DND-41 (cell line): Measurements from ENCODE around the gene IQCK.

Experiments used
- ATAC-seq: fragments of 200-7000 bp; cut with Tn5 transposase; 3 replicates; pipeline ENCODE4 v1.9.1; 2021; ENCODE audit warnings: low read depth; ENCODE audit not compliant: insufficient read depth
- DNase-seq: peaks from one replicate; pipeline ENCODE4 v3.0.0-alpha.2; 2020
- H2AFZ ChIP-seq: 2 replicates; pipeline ENCODE4 v1.6.0; 2012; ENCODE audit warnings: low read depth, low read length
- H3K27ac ChIP-seq: 2 replicates; pipeline ENCODE4 v1.5.1; 2012; ENCODE audit warnings: low read length, inconsistent platforms
- H3K27me3 ChIP-seq: fragments of 200-600 bp; sonication (generic); 2 replicates; pipeline ENCODE4 v1.6.0; 2012; ENCODE audit warnings: low read length, mild to moderate bottlenecking, inconsistent platforms; ENCODE audit not compliant: insufficient read depth, poor library complexity
- H3K36me3 ChIP-seq: 2 replicates; pipeline ENCODE4 v1.5.1; 2012; ENCODE audit warnings: low read length, inconsistent platforms; ENCODE audit not compliant: insufficient read depth
- H3K4me1 ChIP-seq: 2 replicates; pipeline ENCODE4 v1.5.1; 2012; ENCODE audit warnings: mild to moderate bottlenecking, low read length; ENCODE audit not compliant: insufficient read depth
- H3K4me2 ChIP-seq: 2 replicates; pipeline ENCODE4 v1.6.0; 2012; ENCODE audit warnings: mild to moderate bottlenecking, moderate library complexity, low read length, inconsistent platforms; ENCODE audit not compliant: insufficient read depth
- H3K4me3 ChIP-seq, 2 experiments: fragments of 200-600 bp in 1 of 2; shearing (Covaris generic) in 1 of 2; 2 replicates each; pipeline ENCODE4 v1.5.1; 2012 to 2016; ENCODE audit warnings: inconsistent platforms in 2 of 2, low read length in 2 of 2, mild to moderate bottlenecking in 2 of 2, low read depth in 1 of 2, moderate library complexity in 1 of 2
- H3K79me2 ChIP-seq: 2 replicates; pipeline ENCODE4 v1.6.0; 2012; ENCODE audit warnings: low read length, inconsistent platforms; ENCODE audit not compliant: insufficient read depth
- H3K9ac ChIP-seq: 2 replicates; pipeline ENCODE4 v1.6.0; 2012; ENCODE audit warnings: low read depth, mild to moderate bottlenecking, inconsistent platforms, low read length, moderate library complexity
- H3K9me3 ChIP-seq: 2 replicates; pipeline ENCODE4 v1.5.1; 2012; ENCODE audit warnings: low read length, moderate library complexity, mild to moderate bottlenecking, inconsistent platforms; ENCODE audit not compliant: insufficient read depth, severe bottlenecking
- H4K20me1 ChIP-seq: 2 replicates; pipeline ENCODE4 v1.6.0; 2012; ENCODE audit warnings: low read length; ENCODE audit not compliant: insufficient read depth
- EZH2 ChIP-seq: IDR thresholded peaks from 3 replicates; pipeline ENCODE4 v1.6.1; 2012; ENCODE audit warnings: borderline replicate concordance, low read depth, mild to moderate bottlenecking, moderate library complexity, low read length, inconsistent platforms; ENCODE audit not compliant: severe bottlenecking
- TF ChIP-seq, protein P1 (sequence below): IDR thresholded peaks from 2 replicates; pipeline ENCODE4 v1.5.1; 2012; ENCODE audit warnings: borderline replicate concordance, low read length, moderate library complexity, mild to moderate bottlenecking; ENCODE audit not compliant: poor library complexity, severe bottlenecking; ENCODE audit errors: extremely low read depth

IQCK gene

DNA sequence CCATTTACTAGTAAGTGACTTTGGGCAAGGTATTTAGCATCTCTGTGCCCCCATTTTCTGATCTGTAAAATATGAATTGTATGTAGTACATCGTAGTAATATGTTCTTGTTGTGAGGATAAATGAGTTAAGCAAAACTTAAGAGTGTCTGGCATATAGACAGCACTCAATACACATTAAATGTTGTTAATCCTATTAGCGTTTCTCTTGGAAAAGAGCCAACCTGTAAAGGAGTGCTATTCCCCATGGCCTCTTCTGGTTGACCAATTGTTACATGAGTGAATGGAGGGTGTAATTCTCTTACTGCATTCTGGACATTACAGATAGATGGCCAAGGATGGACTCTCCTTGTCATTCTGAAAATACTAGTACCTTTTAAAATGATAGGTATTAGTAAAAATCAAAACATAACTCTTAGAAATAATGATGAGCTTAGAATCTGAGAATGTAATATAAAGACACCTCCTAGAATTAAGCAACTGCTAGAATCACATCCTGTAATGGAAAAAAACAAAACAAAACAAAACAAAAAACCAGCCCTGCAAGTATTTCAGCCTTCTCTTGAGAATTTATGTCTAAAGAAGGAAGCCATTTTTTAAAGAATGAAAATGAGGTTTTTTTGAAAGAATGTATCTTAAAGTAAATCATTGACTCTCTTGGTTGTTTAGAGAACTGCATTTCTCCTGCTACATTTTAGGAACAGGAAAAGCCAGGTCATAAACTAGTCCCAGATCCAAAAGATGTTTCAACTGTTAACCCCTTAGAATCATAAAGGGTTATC lies 30.5 kb downstream of the IQCK start:
- H4K20me1 ChIP-seq = no peaks in the 10 kb centered on the region
- no peak overlapping the region for H3K4me3 ChIP-seq
- no peaks in the 10 kb centered on the region for H3K36me3 ChIP-seq
- H3K9me3 ChIP-seq = no peaks in the 10 kb centered on the region
- DNase-seq = no peak
- no peaks in the 10 kb centered on the region for H3K27me3 ChIP-seq
- no peaks in the 10 kb centered on the region for H3K4me1 ChIP-seq
- no peaks in the 10 kb centered on the region for H3K79me2 ChIP-seq
- TF ChIP-seq, protein P1, sequence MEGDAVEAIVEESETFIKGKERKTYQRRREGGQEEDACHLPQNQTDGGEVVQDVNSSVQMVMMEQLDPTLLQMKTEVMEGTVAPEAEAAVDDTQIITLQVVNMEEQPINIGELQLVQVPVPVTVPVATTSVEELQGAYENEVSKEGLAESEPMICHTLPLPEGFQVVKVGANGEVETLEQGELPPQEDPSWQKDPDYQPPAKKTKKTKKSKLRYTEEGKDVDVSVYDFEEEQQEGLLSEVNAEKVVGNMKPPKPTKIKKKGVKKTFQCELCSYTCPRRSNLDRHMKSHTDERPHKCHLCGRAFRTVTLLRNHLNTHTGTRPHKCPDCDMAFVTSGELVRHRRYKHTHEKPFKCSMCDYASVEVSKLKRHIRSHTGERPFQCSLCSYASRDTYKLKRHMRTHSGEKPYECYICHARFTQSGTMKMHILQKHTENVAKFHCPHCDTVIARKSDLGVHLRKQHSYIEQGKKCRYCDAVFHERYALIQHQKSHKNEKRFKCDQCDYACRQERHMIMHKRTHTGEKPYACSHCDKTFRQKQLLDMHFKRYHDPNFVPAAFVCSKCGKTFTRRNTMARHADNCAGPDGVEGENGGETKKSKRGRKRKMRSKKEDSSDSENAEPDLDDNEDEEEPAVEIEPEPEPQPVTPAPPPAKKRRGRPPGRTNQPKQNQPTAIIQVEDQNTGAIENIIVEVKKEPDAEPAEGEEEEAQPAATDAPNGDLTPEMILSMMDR = no peak
- TF ChIP-seq EZH2 = no peak
- H2AFZ ChIP-seq = no peak overlapping the region
- H3K27ac ChIP-seq = no peak overlapping the region
- H3K9ac ChIP-seq = no peak overlapping the region
- no peak overlapping the region for H3K4me2 ChIP-seq
- no peak for ATAC-seq

DNA sequence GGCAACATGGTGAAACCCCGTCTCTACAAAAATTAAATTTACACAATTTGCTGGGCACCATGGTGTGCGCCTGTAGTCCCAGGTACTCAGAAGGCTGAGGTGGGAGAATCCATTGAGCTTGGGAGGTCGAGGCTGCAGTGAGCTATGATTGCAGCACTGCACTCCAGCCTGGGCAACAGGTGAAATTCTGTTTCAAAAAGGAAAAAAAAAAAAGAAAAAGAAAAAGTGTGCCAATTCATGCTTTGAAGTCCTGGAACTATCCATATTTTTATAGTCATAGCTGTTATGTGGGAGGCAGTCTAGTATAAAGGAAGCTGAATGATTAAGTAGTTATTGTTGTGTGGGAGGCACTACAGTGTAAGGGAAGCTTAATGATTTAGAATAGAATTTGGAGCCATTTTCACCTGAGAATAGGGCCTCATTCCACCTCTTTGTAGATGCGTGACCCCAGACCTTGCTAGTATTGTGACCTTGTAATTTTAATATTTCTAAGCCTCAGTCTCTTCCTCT lies 31.6 kb downstream of the IQCK start:
- H2AFZ ChIP-seq = no peak overlapping the region
- H4K20me1 ChIP-seq = no peaks in the 10 kb centered on the region
- no peaks in the 10 kb centered on the region for H3K36me3 ChIP-seq
- no peak overlapping the region for H3K9ac ChIP-seq
- H3K4me2 ChIP-seq = no peak overlapping the region
- no peak overlapping the region for H3K4me3 ChIP-seq
- no peaks in the 10 kb centered on the region for H3K9me3 ChIP-seq
- H3K4me1 ChIP-seq = no peaks in the 10 kb centered on the region
- H3K27ac ChIP-seq = no peak overlapping the region
- no peaks in the 10 kb centered on the region for H3K79me2 ChIP-seq
- no peak for DNase-seq
- no peak for ATAC-seq
- TF ChIP-seq, protein P1 = no peak
- no peak for TF ChIP-seq EZH2
- no peaks in the 10 kb centered on the region for H3K27me3 ChIP-seq

DNA sequence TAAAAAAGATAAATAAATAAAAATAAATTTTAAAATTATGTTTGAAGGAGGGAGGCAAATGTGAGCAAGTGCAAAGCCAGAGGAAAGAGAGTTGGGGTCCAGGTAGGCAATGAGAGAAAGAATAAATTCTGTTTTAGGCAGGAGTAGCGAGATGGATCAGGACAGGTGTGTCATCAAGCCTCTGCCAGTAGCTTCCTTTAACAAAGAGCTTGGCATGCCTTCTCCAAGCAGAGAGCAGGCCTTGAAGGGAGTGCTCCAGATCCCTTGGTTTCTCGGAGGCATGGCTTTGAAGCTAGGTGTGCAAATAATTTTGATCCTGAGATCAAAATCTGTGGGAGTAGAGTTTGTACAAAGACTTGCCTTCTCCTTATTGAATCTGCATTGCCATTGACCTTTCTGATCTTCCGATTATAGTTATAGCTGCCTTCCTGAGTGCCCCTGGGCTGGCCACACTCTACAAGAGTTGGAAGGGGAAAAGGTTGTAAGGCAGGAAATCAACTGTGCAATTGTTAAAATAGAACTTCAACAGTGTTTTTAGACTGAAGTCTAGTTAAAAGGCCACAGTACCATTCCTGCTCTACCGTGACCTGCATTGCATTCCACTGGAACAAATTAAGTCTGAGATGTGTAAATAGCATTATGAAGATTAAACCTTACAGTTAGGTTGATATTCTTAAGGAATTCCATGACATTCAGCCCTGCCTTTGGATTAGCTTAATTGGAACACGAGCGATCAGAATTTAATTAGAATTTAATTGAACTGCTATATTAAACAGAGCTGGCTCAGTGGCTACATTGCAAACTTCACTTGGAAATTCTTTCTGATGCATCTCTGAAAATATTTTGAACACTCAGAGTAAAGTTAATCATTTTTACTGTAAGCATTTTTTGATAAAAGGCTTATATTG lies 33.7 kb downstream of the IQCK start:
- no peak for ATAC-seq
- H3K27ac ChIP-seq = no peak overlapping the region
- no peak overlapping the region for H2AFZ ChIP-seq
- H3K9me3 ChIP-seq = no peaks in the 10 kb centered on the region
- no peak overlapping the region for H3K4me3 ChIP-seq
- no peak for DNase-seq
- no peaks in the 10 kb centered on the region for H3K36me3 ChIP-seq
- no peaks in the 10 kb centered on the region for H3K27me3 ChIP-seq
- TF ChIP-seq EZH2 = no peak
- TF ChIP-seq, protein P1 = no peak
- no peaks in the 10 kb centered on the region for H4K20me1 ChIP-seq
- no peak overlapping the region for H3K4me2 ChIP-seq
- no peaks in the 10 kb centered on the region for H3K4me1 ChIP-seq
- H3K79me2 ChIP-seq = no peaks in the 10 kb centered on the region
- no peak overlapping the region for H3K9ac ChIP-seq
